ENCODE data around the gene MAP2K5.

The MAP2K5 gene

GRCh38 chr15:67852418-67852817 is 309.9 kb downstream of the MAP2K5 start:
- H3K4me3 ChIP-seq (ENCODE audit: low read length), result no peak overlapping the region
- TF ChIP-seq CTCF (conservative IDR thresholded peaks at IDR 0.05; ENCODE audit: low read length), result no peak
- DNase-seq (ENCODE audit: low read depth), result no peak

GRCh38 chr15:67853454-67853853 is 311.0 kb downstream of the MAP2K5 start:
- H3K4me3 ChIP-seq (ENCODE audit: low read length), result no peak overlapping the region
- DNase-seq (ENCODE audit: low read depth), result no peak
- TF ChIP-seq CTCF (conservative IDR thresholded peaks at IDR 0.05; ENCODE audit: low read length), result no peak

- no peak for TF ChIP-seq CTCF (conservative IDR thresholded peaks at IDR 0.05; ENCODE audit: low read length)
- H3K4me3 ChIP-seq (ENCODE audit: low read length), result no peak overlapping the region
- no peak for DNase-seq (ENCODE audit: low read depth)
Measured at GRCh38 chr15:67854358-67854757, 311.9 kb downstream of the MAP2K5 start.

GRCh38 chr15:67855842-67856241 is 313.3 kb downstream of the MAP2K5 start:
- H3K4me3 ChIP-seq (ENCODE audit: low read length), result no peak overlapping the region
- DNase-seq (ENCODE audit: low read depth), result no peak
- no peak for TF ChIP-seq CTCF (conservative IDR thresholded peaks at IDR 0.05; ENCODE audit: low read length)

Measured in AG10803 (cell line).